NCI-H526 (cell line): ENCODE results near the gene RMDN2.
"Not testable (repeated sequence)": the region's sequence is repeated elsewhere in the genome, so short reads cannot be mapped to it uniquely, and the experiment has no call there.

Experiments
- DNase-seq, 2 experiments: peaks; one replicate each; lab custom pipeline; 2025; lab: John Stamatoyannopoulos, UW

RMDN2 gene

GRCh38 chr2:37934591-37935513, 9.8 kb downstream of the RMDN2 start:
- DNase-seq = no peak

GRCh38 chr2:37937568-37937967, 12.5 kb downstream of the RMDN2 start:
- DNase-seq = not testable (repeated sequence)

- not testable (repeated sequence) for DNase-seq
These were observed 16.2 kb downstream of the RMDN2 start for GRCh38 chr2:37941267-37941666.

GRCh38 chr2:37944268-37944667, 19.2 kb downstream of the RMDN2 start:
- DNase-seq = no peak

GRCh38 chr2:37947306-37947705, 22.2 kb downstream of the RMDN2 start:
- DNase-seq = no peak

GRCh38 chr2:37962018-37962739, 37.1 kb downstream of the RMDN2 start:
- DNase-seq = peak; percentile 57 to 77

GRCh38 chr2:37962740-37963121, 37.6 kb downstream of the RMDN2 start:
- DNase-seq = not testable (repeated sequence)

GRCh38 chr2:37963901-37964300, 38.8 kb downstream of the RMDN2 start:
- DNase-seq = not testable (repeated sequence)

- DNase-seq = no peak
These were observed 41.2 kb downstream of the RMDN2 start for GRCh38 chr2:37966326-37966725.

- no peak for DNase-seq
These were observed 44.6 kb downstream of the RMDN2 start for GRCh38 chr2:37969731-37970130.

GRCh38 chr2:37971971-37972370, 46.9 kb downstream of the RMDN2 start:
- DNase-seq = no peak

GRCh38 chr2:37973615-37974353, 48.7 kb downstream of the RMDN2 start:
- DNase-seq = no peak

GRCh38 chr2:37975808-37976207, 50.7 kb downstream of the RMDN2 start:
- no peak for DNase-seq

GRCh38 chr2:37976411-37976810, 51.3 kb downstream of the RMDN2 start:
- no peak for DNase-seq

- DNase-seq = peak; percentile 15 to 82
These were observed 57.1 kb downstream of the RMDN2 start for GRCh38 chr2:37982147-37982582.

GRCh38 chr2:37982847-37983246, 57.8 kb downstream of the RMDN2 start:
- no peak for DNase-seq

GRCh38 chr2:37983719-37984118, 58.6 kb downstream of the RMDN2 start:
- DNase-seq = no peak

GRCh38 chr2:37984176-37984575, 59.1 kb downstream of the RMDN2 start:
- no peak for DNase-seq

GRCh38 chr2:37984589-37984988, 59.5 kb downstream of the RMDN2 start:
- DNase-seq = no peak

- no peak for DNase-seq
These were observed 60.2 kb downstream of the RMDN2 start for GRCh38 chr2:37985333-37985732.

GRCh38 chr2:37987098-37987775, 62.1 kb downstream of the RMDN2 start:
- DNase-seq = no peak

GRCh38 chr2:37992601-37993000, 67.5 kb downstream of the RMDN2 start:
- DNase-seq = no peak
